Stimulated activated CD8-positive, alpha-beta memory T cell treated with anti-CD3 and anti-CD28 coated beads, Interleukin-12 subunit alpha, Interleukin-12 subunit beta, amount 100 ng/mL, for 1 hour (primary cell): Measurements from ENCODE around the gene DNASE1L3.
A peak's percentile ranks its signal among the peaks of the same experiment; 100 is the strongest.
"Not testable (repeated sequence)": the region's sequence is repeated elsewhere in the genome, so short reads cannot be mapped to it uniquely, and the experiment has no call there.

Experiments
- DNase-seq: peaks from one replicate; pipeline ENCODE4 v3.0.0-alpha.2; 2020; ENCODE audit warnings: low read depth

Gene DNASE1L3

GRCh38 chr3:58210761-58211460 is at the start of gene DNASE1L3:
Gene DNASE1L3 (minus strand): TSS chr3:58210972. CDS start chr3:58210906, 66 bp downstream.
- DNase-seq, result no peak

GRCh38 chr3:58260261-58260731 is 49.5 kb upstream of the DNASE1L3 start:
- no peak for DNase-seq

- no peak for DNase-seq
Observed at GRCh38 chr3:58258392-58259055, 47.8 kb upstream of the DNASE1L3 start.

DNA sequence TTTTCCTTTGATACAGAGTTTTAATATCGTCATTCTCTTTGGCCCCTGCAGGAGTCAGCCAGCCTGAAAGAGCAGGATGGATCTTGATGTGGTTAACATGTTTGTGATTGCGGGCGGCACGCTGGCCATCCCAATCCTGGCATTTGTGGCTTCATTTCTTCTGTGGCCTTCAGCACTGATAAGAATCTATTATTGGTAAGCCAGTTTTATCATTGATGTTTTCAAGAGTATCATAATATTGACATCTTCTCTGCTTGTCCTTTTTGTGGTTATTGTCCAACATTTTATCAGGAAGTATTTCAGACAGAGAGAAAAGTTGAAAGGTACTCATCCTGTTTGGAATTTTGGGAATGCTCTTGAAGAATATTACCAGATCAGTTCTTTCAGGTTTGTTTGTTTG is 45.7 kb upstream of the DNASE1L3 start:
- no peak for DNase-seq

DNA sequence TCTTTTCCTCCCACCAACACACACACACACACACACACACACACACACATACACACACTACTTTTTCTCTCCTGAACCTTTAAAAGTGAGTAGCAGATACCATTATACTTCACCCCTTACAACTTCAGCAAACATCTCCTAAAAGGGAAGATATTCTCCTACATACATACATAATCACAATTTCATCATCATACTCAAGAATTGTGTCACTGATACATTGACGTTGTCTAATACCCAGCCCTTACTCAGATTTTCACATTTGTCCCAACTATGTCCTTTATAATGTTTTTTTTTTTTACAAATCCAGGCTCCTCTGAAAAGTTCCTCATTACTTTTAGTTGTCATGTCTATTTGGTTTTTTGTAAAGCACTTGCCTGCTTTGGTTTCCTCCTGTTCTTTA is 45.3 kb upstream of the DNASE1L3 start:
- DNase-seq, result no peak

GRCh38 chr3:58254144-58254543 is 43.4 kb upstream of the DNASE1L3 start:
- no peak for DNase-seq

GRCh38 chr3:58251631-58252035 is 40.9 kb upstream of the DNASE1L3 start:
- no peak for DNase-seq

GRCh38 chr3:58250093-58250707 is 39.4 kb upstream of the DNASE1L3 start:
- no peak for DNase-seq

GRCh38 chr3:58249358-58250092 is 38.8 kb upstream of the DNASE1L3 start:
- DNase-seq, result no peak

DNA sequence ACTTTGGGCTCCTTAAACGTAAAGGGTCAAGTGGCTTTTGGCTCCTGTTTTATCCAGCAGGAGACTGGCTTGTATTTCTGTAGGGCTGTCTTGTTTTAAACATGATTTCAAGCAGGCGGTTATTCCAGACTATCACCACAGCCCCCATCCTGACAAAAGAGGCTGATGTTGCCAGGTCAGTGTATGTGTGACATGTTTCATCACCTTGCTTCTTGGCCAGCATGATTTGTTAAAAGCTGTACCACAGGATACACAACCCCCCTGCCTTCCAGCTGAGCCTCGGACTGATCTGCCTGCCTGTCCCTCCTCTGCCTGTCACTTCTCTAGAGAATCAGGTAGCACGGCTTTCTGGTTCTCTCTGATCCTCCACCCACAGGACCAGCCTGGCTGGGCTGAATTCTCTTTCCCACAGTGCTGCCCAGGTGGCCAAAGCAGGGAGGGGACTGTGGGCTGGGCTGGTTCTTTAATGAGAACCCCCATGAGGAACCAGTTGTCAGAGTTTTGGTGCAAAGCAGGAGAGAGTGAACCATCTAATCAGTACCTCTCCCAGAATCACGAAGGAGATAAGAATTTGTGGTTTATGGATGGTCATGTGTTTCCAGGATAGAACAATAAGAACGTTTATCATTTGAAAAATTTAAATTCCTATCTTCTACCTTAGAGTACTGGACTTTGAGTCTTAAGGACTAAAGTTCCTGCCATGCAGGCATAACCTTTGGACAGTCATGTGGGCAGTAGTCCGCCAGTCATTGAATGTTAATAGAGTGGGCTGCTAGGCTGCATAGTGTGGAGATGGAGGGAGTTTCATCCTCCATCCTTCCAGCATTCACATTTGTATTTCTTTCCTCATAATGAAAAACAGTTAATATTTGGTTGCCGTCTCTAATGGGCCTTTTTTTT is 35.6 kb upstream of the DNASE1L3 start:
- DNase-seq, result no peak

GRCh38 chr3:58243976-58244585 is 33.3 kb upstream of the DNASE1L3 start:
- DNase-seq, result no peak

- DNase-seq, result not testable (repeated sequence)
Observed at GRCh38 chr3:58242860-58243259, 32.1 kb upstream of the DNASE1L3 start.

GRCh38 chr3:58242340-58242739 is 31.6 kb upstream of the DNASE1L3 start:
- no peak for DNase-seq

- no peak for DNase-seq
Observed at GRCh38 chr3:58241306-58242044, 30.7 kb upstream of the DNASE1L3 start.

DNA sequence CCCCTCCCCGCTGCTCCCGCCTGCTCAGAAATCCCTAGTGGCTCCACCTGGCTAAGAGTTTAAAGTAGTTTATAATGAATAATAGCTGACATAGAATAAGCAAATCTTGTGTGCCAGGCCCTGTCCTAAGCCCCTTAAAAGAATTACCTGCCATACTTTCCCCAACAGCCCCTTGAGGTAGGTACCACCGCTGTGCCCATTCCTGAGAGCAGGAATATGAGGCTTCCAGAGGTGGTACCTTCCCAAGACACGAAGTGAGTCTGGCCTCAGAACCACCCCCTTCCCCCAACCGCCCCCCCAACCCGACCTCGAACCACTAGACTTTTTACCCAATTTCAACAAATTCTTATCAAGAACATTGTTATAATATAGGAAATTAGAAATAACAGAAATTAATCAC is 28.1 kb upstream of the DNASE1L3 start:
- DNase-seq, result no peak

GRCh38 chr3:58237941-58238681 is 27.3 kb upstream of the DNASE1L3 start:
- peak; percentile 34 for DNase-seq

GRCh38 chr3:58237238-58237940 is 26.6 kb upstream of the DNASE1L3 start, which contains the start of gene ABHD6:
Gene ABHD6 (plus strand): TSS chr3:58237792. CDS start chr3:58256587, 18,795 bp downstream.
- peak; percentile 64 for DNase-seq

DNA sequence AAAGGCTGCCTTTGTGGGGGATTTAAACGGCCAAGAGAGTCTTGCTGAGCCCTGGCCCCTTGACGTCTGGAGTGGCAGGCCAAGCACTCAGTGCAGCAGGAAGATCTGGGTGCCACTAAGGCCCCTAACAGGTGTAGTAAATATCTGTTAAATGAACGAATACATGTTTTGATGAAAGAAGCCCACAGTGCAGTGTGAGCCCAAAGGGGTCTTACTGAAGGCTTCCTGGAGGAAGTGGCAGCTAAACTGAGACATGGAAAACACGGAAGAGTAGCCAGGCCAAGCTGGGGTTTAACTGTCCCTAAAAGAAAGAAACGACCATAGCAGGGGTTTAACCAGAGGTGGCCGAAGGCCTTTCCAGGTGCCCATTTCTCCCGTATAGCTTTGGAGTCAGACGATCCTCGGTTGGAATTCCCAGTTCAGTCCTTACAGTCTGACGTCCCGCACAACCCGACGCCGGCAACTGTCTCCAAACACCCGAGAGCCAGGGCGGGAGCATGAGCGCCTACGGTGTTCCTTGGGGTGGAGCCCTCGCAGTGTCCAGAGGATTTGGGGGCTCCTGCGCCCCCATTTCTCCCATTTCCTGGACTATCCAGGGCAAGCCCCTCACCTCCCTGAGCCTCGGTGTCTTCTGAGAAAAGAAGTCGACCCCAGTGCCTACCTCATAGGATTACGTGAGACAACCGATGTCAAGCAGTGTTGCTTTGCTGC is 25.9 kb upstream of the DNASE1L3 start:
- DNase-seq, result no peak
